Breast epithelium (tissue), 3 donors: ENCODE results near the gene BPHL.

Experiments
- CTCF ChIP-seq, 3 donors: fragments of 450-650 bp; IDR thresholded peaks; one replicate each; pipeline ENCODE4 v1.5.1; 2016 to 2017; ENCODE audit warnings: antibody characterized with exemption in 3 of 3, mild to moderate bottlenecking in 3 of 3, moderate library complexity in 3 of 3
- POLR2A ChIP-seq: fragments of 450-650 bp; IDR thresholded peaks from one replicate; pipeline ENCODE4 v1.6.1; 2016; ENCODE audit warnings: antibody characterized with exemption, mild to moderate bottlenecking, moderate library complexity

GRCh38 chr6:3163248-3163594 is 44.7 kb downstream of the BPHL start:
- no peak for TF ChIP-seq POLR2A
- no peak for TF ChIP-seq CTCF (IDR thresholded peaks at IDR 0.05)
